Hematopoietic multipotent progenitor cell (in vitro differentiated cells): Measurements from ENCODE around the gene SLC35D1. TPM values are rescaled to one million over a fixed set of nuclear protein-coding genes. Genes with fewer than 3 reads are reported as not detected.
"Not testable (repeated sequence)": the region's sequence is repeated elsewhere in the genome, so short reads cannot be mapped to it uniquely, and the experiment has no call there.

Source experiments
- DNase-seq, 3 donors: peaks; one replicate each; pipeline ENCODE4 v3.0.0-alpha.2; 2011 to 2015; ENCODE audit warnings: low read depth in 2 of 3, low spot score in 2 of 3
- total RNA-seq: library from RNA; depleted of rRNA; stranded (reverse); fragments of >200 nt; gene quantifications from one replicate; pipeline ENCODE4 v1.2.3, GENCODE V29; 2012

Gene SLC35D1
- 7.8 TPM for total RNA-seq

DNA sequence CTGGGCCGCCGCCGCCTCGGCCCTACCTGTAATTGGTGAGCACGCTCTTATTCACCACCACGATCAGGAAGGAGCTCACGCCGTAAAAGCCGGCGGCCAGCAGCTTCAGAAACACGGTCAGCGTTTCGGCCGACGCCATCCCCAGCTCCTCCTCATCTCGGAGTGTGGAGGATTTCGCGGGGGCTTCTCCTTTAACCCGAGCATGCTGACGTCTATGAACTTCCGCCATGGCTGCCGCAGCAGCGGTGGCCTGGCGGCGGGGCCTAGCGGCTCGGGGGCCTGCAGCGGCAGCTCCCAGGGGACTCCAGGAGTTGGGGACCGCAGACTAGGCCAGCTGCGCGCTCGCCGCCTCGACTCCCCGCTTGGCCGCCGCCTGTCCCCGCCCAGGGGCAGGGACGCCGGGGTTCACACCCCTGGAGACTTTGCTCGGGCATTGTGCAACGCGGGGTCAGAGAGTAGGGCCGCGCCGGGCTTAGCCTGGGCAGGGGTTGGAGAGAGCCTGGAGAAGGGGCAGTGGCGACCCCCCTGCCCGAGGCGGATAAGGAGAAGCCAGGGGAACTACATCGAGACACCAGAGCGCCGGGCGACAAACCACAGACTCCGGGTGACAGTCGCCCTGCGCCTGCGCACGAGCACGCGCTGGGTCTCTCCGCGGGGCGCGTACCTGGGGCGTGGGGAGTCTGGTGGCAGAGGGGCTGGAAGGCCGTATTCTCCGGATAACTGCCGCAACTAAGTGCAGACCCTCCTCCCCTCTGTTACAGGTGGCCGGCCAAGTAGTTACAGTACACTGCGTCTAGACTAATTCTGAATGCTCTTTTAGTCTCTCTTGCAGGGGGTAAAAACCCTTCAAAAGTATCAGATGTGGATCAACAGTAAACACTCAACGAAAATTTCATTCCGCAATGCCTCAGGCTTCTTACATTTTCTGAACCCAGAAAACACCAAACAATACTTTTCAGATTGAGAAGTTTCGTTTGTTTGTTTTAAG lies at the start of gene SLC35D1:
Gene SLC35D1, minus strand, starts transcription at position 364 of the 988 bp plus-strand sequence. Its CDS starts 135 bp downstream, at position 229.
- DNase-seq, result peak; percentile 47 to 88 (median 79)

DNA sequence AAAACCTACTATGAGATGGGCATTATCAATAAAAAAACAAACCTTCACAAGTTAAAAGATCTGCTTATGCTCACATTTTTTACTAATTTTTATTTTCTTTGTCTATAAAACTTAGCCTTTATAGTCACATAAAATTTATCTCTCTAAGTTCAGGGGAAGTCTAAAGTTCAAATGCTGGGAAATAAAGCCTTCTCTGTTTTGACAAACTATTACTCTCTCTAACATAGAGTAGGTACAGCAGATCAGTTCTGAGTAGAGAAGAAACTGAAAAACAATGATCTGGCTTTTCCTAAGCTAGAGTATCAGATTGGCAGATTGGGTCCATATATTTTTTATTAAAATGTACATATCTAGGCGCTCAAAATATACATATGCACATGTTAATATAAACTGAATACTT lies 49.6 kb upstream of the SLC35D1 start:
- no peak for DNase-seq

DNA sequence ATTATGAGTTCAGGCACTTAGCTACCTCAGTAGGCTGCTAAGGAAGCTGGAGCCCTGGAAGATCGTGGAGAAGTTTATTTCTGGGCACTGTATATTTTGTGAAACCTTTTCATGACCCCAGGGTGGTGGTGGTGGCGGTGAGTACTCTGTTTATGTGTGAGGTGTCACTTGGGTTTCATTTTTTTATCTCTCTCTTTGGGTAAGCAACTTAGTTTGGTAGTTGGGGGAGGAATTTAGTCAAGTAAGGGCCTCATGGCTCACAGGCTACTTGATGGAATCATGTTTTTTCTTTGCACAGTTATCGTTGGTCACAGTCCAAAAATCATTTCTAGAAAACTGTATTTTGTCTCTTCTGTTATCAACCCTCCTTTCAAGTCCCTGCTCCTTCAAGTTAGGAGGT lies 46.9 kb upstream of the SLC35D1 start:
- DNase-seq, result no peak

DNA sequence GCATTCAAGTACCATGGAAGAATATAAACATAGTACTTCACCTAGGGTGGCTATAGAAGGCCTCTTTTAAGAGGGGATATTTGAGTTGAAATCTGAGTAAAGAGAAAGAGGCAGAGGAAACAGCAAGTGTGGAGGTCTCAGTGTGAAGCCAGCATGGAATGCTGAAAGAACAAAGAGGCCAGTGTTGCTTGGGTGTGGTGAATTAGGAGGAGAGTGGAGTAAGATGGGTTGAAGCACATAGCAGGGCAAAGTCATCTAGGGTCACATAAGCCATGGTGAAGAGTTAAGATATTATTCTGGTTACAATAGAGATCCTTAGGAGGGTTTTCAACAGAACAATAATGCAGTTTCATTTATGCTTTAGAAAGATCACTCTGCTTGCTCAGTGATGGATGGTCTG lies 43.4 kb upstream of the SLC35D1 start:
- DNase-seq, result no peak

- no peak for DNase-seq
Observed at GRCh38 chr1:67094191-67094590, 40.2 kb upstream of the SLC35D1 start.

DNA sequence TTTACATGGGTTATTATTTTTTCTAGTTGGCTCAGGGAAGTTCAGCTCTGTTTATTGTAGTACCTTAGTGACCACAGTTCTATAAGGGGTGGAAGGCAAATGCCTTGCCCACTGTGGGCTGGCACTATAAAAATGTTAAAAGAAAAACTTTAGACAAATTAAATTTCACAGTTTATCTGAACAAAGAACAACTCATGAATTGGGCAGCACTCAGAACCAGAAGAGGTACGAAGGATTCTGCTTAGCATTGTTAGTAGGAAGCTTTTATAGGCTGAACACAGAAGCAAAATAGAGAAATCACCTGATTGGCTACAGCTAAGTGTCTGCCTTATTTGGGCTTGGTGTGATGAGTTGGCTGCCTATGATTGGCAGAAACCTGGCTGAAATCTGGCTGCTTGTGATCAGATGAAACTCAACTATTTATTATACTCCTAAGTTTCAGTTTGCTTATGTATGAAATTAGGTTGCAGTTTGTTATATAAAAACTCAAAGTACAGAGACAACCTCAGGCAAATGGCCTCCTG lies 35.8 kb upstream of the SLC35D1 start:
- no peak for DNase-seq

GRCh38 chr1:67088440-67088839 lies 34.5 kb upstream of the SLC35D1 start:
- DNase-seq, result no peak

- no peak for DNase-seq
Observed at GRCh38 chr1:67085326-67085725, 31.4 kb upstream of the SLC35D1 start.

GRCh38 chr1:67084765-67085318 lies 30.9 kb upstream of the SLC35D1 start:
- DNase-seq, result no peak

- DNase-seq, result no peak
Observed at GRCh38 chr1:67078291-67078690, 24.3 kb upstream of the SLC35D1 start.

DNA sequence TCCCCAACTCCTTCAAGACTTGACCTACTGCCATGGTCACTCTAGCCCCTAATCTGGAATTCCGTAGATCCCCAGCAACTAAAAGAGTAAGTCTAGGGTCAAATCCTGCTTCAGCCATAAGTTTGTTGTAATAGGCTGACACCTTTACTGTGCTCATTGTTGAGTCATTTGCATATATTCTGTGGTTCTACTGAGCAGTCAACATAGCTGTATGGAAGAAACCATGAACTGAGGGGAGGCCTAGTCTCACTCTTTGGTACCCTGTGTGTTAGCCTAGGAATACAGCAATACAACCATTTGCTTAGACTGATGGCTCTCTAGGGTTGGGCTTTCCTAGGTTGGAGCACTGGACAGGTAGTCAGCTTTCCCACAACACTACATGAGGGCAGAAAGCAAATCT lies 23.6 kb upstream of the SLC35D1 start:
- DNase-seq, result no peak

DNA sequence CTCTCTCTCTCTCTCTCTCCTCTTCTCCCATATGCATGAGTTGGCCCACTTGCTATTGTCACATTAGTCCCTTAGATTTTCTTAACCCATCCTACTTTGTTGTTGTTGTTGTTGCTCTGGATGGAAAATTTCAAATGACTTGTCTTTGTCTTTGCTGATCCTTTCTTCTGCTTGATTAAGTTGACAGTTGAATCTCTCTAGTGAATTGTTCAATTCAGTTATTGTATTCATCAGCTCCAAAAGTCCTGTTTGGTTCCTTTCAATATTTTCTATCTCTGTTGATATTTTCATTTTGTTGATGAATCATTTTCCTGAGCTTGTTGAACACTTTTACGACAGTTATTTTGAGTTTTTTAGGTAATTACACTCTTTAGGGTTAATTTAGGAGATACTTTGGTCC lies 18.8 kb upstream of the SLC35D1 start:
- DNase-seq, result no peak

GRCh38 chr1:67067655-67068054 lies 13.7 kb upstream of the SLC35D1 start:
- not testable (repeated sequence) for DNase-seq

DNA sequence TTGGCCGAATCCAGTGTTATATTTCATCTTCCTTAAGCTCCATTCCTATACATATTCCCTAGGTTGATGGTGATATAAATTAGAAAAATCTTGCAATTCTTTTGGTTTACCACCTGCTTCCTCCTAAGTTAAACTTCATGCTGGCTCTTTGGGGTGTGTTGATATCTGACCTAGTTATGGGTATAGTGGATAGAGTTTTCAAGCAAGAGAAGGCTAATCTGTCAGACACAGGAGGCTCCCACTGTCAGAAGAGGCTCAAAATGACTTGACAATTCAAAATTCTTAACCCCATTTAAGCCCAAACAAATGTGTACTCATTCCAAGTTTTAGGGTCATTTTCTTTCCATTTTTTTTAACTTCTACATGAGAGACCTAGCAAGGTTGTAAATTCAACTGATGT lies 8.5 kb upstream of the SLC35D1 start:
- DNase-seq, result no peak

GRCh38 chr1:67061266-67061665 lies 7.3 kb upstream of the SLC35D1 start:
- DNase-seq, result no peak

- DNase-seq, result no peak
Observed at GRCh38 chr1:67060811-67061218, 6.9 kb upstream of the SLC35D1 start.

DNA sequence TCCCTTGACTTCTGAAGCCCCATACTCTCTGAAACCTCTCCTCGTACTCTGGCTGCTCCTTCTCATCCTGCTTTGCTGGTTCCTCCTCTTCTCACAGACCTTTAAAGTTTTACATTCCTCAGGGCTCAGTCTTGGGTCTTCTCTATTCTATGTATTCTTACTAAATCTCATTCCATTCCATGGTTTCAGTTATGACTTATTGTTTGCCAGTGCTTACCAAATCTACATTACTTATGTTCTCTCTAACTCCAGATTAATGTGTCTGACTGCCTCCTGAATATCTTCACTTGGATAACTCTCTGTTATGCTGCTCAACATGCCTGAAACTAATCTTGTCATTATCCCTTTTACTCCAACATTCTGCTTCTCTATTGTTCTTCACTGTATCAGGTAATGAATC lies 5.4 kb upstream of the SLC35D1 start:
- DNase-seq, result no peak

GRCh38 chr1:67058761-67059160 lies 4.8 kb upstream of the SLC35D1 start:
- DNase-seq, result no peak

- no peak for DNase-seq
Observed at GRCh38 chr1:67058242-67058641, 4.3 kb upstream of the SLC35D1 start.

DNA sequence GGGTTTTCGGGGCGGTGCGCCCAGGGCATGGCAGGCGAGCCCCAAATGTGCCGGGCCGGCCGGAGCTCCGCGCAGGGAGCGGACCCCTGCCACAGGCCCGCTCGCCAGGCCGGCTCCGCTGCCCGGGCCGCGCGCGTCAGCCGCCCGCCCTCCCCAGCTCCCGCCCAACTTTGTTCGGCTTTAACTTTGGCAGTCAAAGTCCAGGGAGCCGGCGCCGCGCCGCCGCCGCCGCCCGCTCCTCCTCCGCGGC lies 488 bp downstream of the SLC35D1 start:
- DNase-seq, result no peak

DNA sequence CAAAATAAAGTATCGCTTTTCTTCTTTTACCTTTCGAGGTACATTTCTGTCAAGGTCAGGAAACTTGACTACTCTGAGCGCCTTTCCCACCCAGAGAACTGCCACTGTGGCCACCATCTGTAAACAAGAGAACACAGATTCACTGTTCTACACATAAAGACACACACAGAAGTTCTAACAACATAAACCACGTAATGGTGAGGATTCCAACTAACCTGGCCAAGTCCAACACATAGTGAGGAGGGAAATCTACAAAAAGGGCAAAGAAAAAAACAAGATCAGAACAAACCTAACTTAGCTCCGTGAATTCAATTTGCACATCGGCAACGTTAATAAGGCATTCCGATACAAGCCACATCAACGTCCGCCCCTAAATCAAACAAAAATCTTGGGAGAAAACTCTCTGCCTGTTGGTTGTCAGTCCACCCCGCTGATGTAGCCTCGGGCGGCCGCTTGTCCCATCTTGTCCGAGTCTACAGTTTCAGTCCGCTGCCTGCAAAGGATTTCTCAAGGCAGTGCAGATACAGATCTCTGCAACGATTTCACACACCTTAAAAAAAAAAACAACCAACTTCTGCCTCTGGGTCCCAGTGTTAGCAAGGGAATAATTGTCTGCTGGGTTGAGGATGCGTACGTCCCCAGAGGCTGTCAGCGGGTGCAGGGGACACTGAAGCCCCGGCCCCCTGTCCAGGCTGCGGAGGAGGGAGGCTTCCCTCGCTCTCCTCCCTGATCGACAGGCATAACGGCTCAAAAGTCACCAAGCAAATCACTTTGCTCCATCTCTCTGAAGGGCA lies 1.0 kb downstream of the SLC35D1 start:
- DNase-seq, result peak in 1 of 3 donors; percentile 49
